Measurements from ENCODE around the gene A4GALT. TPM values are rescaled to one million over a fixed set of nuclear protein-coding genes. Genes with fewer than 3 reads are reported as not detected.
"Not testable (repeated sequence)": the region's sequence is repeated elsewhere in the genome, so short reads cannot be mapped to it uniquely, and the experiment has no call there.

Gene A4GALT
- total and polyA plus RNA-seq, 2 donors from 2014 or later, result 76.2 to 186 TPM

GRCh38 chr22:42670921-42671709 lies 49.6 kb downstream of the A4GALT start:
- Histone ChIP-seq H3K27ac (ENCODE audit: low read depth in 2 of 2, low read length in 2 of 2) (peak overlapping the region; percentile 53 to 67), H3K36me3 (ENCODE audit: control insufficient read depth in 2 of 3, insufficient read depth in 3 of 3, low read length in 3 of 3) (no peaks in the 10 kb centered on the region), H3K4me3 (ENCODE audit: low read length in 3 of 3) (no peak overlapping the region), H3K9ac (ENCODE audit: low read length in 3 of 3) (no peak overlapping the region), H3K4me1 (ENCODE audit: control insufficient read depth in 2 of 3, insufficient read depth in 2 of 3, low read depth in 1 of 3, low read length in 3 of 3) (peaks cover 0 to 19% (median 2%) of the 10 kb centered on the region in 3 donors), H3K9me3 (ENCODE audit: control insufficient read depth in 2 of 3, insufficient read depth in 1 of 3, low read length in 3 of 3) (no peaks in the 10 kb centered on the region), H3K27me3 (ENCODE audit: control insufficient read depth, insufficient read depth, low read length) (no peaks in the 10 kb centered on the region)
- FAIRE-seq, result no peak
- intact Hi-C loops (cut with DNase I), result no loop called here
- TF ChIP-seq, protein P1, sequence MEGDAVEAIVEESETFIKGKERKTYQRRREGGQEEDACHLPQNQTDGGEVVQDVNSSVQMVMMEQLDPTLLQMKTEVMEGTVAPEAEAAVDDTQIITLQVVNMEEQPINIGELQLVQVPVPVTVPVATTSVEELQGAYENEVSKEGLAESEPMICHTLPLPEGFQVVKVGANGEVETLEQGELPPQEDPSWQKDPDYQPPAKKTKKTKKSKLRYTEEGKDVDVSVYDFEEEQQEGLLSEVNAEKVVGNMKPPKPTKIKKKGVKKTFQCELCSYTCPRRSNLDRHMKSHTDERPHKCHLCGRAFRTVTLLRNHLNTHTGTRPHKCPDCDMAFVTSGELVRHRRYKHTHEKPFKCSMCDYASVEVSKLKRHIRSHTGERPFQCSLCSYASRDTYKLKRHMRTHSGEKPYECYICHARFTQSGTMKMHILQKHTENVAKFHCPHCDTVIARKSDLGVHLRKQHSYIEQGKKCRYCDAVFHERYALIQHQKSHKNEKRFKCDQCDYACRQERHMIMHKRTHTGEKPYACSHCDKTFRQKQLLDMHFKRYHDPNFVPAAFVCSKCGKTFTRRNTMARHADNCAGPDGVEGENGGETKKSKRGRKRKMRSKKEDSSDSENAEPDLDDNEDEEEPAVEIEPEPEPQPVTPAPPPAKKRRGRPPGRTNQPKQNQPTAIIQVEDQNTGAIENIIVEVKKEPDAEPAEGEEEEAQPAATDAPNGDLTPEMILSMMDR (IDR thresholded peaks at IDR 0.05; ENCODE audit: borderline replicate concordance, extremely low read depth, insufficient read depth), result no peak
- DNase-seq, result peak in 1 of 5 donors; percentile 36

GRCh38 chr22:42670046-42670445 lies 50.6 kb downstream of the A4GALT start:
- no peak for FAIRE-seq

DNA sequence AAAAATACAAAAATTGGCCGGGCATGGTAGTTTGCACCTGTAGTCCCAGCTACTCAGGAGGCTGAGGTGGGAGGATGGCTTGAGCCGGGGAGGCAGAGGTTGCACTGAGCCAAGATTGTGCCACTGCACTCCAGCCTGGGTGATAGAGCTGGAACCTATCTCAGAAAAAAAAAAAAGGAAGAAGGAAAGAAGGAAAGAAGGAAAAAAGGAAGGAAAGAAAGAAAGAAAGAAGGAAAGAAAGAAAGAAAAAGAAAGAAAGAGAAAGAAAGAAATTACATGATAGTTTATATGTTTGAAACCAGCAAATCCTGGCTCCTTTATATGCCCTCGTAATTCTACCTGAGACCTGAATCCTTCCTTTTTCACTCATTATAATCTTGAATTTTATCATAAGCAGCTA lies 54.3 kb downstream of the A4GALT start:
- H3K9me3 ChIP-seq (ENCODE audit: control insufficient read depth in 2 of 3, insufficient read depth in 1 of 3, low read length in 3 of 3); H3K27ac ChIP-seq (ENCODE audit: low read depth in 2 of 2, low read length in 2 of 2); H3K36me3 ChIP-seq (ENCODE audit: control insufficient read depth in 2 of 3, insufficient read depth in 3 of 3, low read length in 3 of 3); H3K27me3 ChIP-seq (ENCODE audit: control insufficient read depth, insufficient read depth, low read length); FAIRE-seq; H3K9ac ChIP-seq (ENCODE audit: low read length in 3 of 3); DNase-seq; H3K4me3 ChIP-seq (ENCODE audit: low read length in 3 of 3); intact Hi-C loops (cut with DNase I): not testable (repeated sequence)
- peaks cover 0 to 11% (median under 1%) of the 10 kb centered on the region in 3 donors for H3K4me1 ChIP-seq (ENCODE audit: control insufficient read depth in 2 of 3, insufficient read depth in 2 of 3, low read depth in 1 of 3, low read length in 3 of 3)

More at GRCh38 chr22:42670046-42670445, 50.6 kb downstream of the A4GALT start:
- Histone ChIP-seq H3K9ac (ENCODE audit: low read length in 3 of 3) (no peak overlapping the region), H3K36me3 (ENCODE audit: control insufficient read depth in 2 of 3, insufficient read depth in 3 of 3, low read length in 3 of 3) (no peaks in the 10 kb centered on the region), H3K4me1 (ENCODE audit: control insufficient read depth in 2 of 3, insufficient read depth in 2 of 3, low read depth in 1 of 3, low read length in 3 of 3) (peaks cover 0 to 19% (median 2%) of the 10 kb centered on the region in 3 donors), H3K27me3 (ENCODE audit: control insufficient read depth, insufficient read depth, low read length) (no peaks in the 10 kb centered on the region), H3K27ac (ENCODE audit: low read depth in 2 of 2, low read length in 2 of 2) (peak overlapping the region in 1 of 2 donors; percentile 1), H3K9me3 (ENCODE audit: control insufficient read depth in 2 of 3, insufficient read depth in 1 of 3, low read length in 3 of 3) (no peaks in the 10 kb centered on the region), H3K4me3 (ENCODE audit: low read length in 3 of 3) (no peak overlapping the region)
- DNase-seq, result no peak
- intact Hi-C loops (cut with DNase I), result no loop called here
- TF ChIP-seq, protein P1 (IDR thresholded peaks at IDR 0.05; ENCODE audit: borderline replicate concordance, extremely low read depth, insufficient read depth), result no peak

DNA sequence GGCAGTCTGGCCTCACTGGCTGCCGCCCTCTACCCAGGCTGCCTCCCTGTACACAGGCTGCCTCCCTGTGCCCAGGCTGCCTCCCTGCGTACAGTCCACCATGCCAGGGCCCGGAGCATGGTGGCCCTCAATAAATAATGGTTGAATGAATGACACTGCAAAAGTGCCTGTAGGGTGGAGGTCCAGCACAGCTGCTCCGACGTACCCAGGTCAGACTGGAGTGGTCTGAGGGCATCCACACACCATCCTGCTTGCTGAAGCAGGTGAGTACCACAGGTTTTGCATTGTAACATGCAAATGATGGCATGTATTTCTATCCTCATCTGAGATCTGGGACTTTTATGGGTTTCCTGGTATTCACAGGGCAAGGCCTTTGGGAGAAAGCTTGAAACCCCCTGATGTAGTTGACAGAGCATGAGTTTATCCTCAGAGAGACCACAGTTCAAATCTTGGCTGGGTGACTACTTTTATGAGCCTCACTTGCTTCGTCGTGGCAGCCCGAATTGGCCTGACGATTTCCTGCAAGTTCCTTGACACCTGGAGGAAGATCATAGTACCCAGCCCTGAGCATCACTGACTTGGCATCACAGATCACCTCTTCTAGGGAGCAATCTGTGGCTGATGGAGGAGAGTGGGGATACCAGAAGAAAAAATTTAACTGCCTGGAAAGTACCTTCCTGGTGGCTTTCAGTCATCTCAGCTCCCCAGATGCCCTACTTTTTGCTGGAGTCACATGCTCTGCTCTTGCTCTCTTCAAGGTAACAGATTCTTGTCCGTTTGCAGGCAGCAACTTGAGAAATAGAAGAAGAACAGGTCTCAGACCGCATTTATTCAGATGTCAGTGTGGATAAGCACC lies 55.5 kb downstream of the A4GALT start:
- Histone ChIP-seq H3K36me3 (ENCODE audit: control insufficient read depth in 2 of 3, insufficient read depth in 3 of 3, low read length in 3 of 3) (no peaks in the 10 kb centered on the region), H3K27me3 (ENCODE audit: control insufficient read depth, insufficient read depth, low read length) (no peaks in the 10 kb centered on the region), H3K4me1 (ENCODE audit: control insufficient read depth in 2 of 3, insufficient read depth in 2 of 3, low read depth in 1 of 3, low read length in 3 of 3) (peaks cover 0 to 2% (median 0%) of the 10 kb centered on the region in 3 donors), H3K4me3 (ENCODE audit: low read length in 3 of 3) (no peak overlapping the region), H3K27ac (ENCODE audit: low read depth in 2 of 2, low read length in 2 of 2) (no peak overlapping the region), H3K9me3 (ENCODE audit: control insufficient read depth in 2 of 3, insufficient read depth in 1 of 3, low read length in 3 of 3) (no peaks in the 10 kb centered on the region), H3K9ac (ENCODE audit: low read length in 3 of 3) (no peak overlapping the region)
- no peak for FAIRE-seq
- DNase-seq, result no peak
- intact Hi-C loops (cut with DNase I), result no loop called here
- TF ChIP-seq, protein P1 (IDR thresholded peaks at IDR 0.05; ENCODE audit: borderline replicate concordance, extremely low read depth, insufficient read depth), result no peak

Data from kidney (tissue), 14 donors.